ENCODE results near the gene KNDC1.

The KNDC1 gene

GRCh38 chr10:133178357-133179127 lies 18.5 kb downstream of the KNDC1 start:
- no peak for DNase-seq

- DNase-seq = no peak
Observed at GRCh38 chr10:133179128-133179520, 19.1 kb downstream of the KNDC1 start.

GRCh38 chr10:133179651-133180050 lies 19.6 kb downstream of the KNDC1 start:
- no peak for DNase-seq

- no peak for DNase-seq
Observed at GRCh38 chr10:133180192-133180964, 20.4 kb downstream of the KNDC1 start.

DNA sequence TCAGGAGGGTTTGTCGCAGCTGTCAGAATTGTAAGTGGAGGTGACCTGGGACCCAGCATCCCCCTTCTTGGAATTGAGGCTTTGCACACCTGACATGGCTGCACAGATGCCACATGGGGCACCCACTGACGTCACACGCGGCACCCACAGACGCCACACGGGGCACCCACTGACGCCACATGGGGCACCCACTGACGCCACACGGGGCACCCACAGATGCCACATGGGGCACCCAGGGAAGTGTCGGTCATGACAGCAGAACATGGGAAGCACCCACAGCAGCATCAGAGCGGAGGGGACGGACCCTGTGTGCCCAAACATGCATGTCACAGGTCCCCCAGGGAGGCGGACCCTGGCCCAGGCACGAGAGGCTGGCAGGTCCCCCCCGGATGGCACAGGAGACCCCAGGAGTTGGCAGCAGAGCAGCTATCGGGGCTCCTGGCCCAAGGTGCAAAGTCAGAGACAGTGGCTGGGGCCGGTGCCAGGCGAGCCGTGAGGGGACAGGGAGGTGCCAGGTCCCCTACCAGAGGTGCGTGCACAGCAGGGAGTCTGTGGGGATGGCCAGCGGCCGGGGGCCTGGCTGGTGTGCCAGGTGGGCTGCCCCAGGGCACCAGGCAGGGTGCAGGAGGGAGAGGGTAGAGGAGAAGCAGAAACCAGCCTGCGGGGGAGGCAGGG lies 21.1 kb downstream of the KNDC1 start:
- DNase-seq = no peak

- DNase-seq = no peak
Observed at GRCh38 chr10:133182190-133182589, 22.2 kb downstream of the KNDC1 start.

DNA sequence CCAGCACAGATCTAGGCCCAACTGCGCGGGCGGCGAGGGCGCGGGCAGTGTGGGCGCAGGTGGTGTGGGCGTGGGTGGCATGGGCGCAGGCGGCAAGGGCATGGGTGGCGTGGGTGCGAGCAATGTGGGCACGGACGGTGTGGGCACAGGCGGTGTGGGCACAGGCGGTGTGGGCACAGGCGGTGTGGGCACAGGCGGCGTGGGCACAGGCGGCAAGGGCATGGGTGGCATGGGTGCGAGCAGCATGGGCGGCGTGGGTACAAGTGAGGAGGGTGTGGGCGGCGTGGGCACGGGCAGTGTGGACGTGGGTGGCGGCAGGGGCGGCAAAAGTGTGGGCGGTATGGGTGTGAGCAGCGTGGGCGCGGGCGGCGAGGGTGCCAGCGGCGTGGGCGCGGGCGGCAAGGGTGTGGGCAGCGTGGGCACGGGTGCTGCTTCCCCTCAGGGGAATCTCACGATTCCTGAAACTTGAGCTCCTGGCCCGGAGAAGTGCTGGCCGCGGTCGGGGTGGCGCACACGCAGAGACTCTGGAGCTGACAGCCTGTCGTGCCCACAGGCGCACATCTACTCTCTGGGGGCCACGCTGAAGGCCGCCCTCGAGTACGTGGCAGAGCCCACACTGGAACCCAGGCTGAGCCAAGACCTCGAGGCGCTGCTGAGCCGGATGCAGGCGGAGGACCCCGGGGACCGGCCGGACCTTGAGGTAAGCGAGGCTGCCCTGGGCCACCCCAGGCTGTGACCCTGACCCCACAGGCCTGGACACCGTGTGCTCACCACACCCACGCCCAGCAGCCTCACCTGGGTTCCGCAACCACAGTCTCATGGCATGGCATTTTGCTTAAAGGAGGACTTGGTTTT lies 23.0 kb downstream of the KNDC1 start:
- DNase-seq = no peak

DNA sequence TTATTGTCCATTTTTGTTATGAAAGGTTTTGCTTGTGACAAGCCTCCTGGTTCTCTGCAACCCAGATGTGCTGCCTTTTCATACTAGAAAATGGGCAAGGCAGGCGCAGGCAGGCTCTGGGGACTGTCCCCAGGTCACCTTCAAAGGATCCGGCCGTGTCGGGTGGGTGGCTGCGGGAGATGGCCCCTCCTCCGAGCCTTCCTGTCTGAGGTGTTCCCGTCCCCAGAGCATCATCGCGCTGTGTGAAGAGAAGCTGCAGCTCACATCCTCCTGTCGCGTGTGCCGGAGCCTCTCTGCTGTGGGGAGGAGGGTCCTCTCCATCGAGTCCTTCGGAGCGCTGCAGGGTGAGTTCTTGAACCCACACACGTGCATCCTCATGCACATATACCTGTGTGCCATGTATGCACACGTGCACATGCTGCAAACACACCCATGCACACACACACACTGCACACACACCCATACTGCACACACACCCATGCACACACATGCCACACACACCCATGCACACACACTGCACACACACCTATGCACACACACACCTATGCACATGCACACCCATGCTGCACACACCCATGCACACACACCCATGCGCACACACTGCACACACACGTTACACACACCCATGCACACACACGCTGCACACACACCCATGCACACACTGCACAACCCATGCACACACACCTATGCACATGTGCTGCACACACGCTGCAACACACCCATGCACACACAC lies 23.8 kb downstream of the KNDC1 start:
- no peak for DNase-seq

DNA sequence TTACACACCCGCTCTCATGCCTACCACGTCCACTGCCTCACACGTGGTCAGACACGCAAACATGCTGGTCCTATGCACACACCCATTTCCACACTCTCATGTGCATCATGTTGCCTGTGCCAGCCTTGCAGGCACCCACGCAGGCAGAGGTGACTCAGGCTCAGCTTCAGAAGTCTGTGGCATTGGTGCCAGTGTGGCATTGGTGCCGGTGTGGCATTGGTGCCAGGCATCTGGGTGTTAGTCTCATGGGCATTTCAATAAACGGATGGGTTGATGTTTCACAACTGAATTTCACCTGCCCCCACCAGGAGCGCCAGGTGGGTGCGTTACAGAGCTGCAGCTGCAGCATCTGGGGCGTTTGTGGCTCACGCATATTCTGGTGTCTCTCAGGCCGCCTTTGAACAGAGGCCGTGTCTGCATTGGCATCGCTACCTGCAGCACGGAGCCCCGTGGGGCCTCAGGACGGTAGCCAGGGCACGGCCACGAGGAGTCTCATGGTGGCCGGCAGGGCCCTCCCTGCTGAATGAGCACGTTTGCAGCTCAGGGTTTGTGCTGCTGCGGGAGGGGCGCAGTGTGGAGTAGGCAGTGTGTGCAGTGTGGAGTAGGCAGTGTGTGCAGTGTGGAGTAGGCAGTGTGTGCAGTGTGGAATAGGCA lies 24.7 kb downstream of the KNDC1 start:
- no peak for DNase-seq

- DNase-seq = no peak
Observed at GRCh38 chr10:133185421-133185820, 25.4 kb downstream of the KNDC1 start.

GRCh38 chr10:133185916-133186315 lies 25.9 kb downstream of the KNDC1 start:
- no peak for DNase-seq

GRCh38 chr10:133186416-133187090 lies 26.5 kb downstream of the KNDC1 start:
- DNase-seq = no peak

DNA sequence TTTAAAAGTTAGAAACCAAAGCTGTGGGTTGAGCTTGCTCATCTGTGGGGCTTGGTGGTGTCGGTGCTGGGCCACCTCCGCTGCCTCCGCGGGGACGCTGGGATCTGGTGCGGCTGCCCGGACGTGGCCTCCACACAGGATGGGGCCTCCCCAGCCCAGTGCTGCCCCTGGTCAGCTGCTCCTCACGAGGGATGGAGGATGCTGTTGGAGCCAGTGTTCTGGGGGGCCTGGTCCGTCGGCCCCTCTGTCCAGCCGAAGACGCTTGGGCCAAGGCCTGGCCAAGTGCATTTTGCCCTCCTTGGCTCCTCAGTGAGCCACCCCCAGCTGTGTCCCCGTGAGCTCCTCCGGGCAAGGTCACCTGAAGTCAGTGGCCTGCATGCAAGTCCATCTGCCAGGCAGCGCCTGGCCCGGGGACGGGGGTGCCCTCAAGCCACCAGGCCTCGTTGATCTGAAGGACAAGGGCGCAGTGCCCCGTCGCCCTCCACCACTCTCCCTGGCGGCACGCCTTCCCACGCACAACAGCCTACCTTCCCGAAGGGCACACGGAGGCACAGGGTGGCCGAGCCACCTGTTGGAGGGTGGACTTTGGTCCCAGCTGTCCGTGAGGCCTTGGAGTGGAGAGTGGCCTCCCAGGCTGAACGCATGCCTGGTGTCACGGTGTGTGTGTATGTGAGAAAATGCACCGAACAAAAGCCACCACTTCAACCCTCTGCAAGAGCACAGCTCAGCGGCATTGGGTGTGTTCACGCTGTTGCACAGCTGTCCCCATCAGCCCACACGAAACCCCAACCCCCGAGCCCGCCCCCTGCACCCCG lies 27.3 kb downstream of the KNDC1 start:
- DNase-seq = no peak

DNA sequence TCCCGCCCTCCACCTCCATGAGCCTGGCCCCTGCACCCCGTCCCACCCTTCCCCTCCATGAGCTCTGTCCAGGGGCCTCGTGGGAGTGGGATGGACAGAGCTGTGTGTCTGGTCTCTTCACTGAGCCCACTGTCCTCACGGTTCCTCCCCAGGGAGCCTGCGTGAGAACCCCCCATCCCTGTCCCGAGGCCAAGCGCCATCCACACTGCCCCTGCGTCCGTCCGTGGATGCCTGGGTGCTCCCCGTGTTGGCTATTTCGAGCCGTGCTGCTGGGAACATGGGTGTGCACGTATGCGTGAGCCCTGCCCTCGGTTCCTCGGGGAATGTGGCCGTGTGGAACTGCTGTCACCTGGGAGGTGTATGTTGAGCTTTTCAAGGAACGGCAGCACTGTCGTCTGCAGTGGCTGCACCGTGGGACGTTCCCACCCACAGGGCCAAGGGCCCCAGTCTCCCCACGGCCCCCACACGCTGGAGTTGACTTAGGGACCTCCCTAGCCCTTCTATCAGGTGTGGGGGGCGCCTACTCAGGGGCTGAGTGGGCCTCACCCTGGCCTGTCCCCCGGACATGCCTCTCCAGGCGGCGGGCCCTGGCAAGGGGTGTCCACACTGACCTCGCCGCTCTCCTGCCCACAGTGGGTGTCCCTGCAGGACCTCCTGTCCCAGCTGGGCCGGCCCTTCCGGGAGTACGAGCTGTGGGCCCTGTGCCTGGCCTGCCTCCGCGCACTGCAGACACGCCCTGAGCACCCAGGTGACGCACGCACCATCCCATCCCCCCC lies 28.1 kb downstream of the KNDC1 start:
- DNase-seq = no peak

- DNase-seq = no peak
Observed at GRCh38 chr10:133189256-133189655, 29.2 kb downstream of the KNDC1 start.

DNA sequence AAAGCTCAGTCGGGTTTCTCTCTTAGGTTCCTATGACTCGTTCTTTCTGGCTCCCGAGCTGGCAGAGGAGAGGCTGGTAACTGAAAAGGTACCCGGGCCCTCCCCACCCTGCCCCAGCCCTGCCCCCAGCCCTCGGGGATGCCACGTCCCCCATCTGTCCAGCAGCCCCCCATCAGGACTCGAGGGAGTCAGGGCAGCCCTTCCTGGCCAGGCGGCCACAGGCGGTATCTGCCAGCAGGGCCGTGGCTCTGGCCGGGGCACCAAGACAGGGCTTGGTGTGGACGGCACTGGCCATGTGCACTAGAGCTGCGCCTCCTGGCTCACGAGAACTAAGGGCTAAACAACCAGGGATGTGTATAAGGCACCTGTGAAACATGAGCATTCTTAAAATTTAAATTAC lies 29.7 kb downstream of the KNDC1 start:
- DNase-seq = no peak

DNA sequence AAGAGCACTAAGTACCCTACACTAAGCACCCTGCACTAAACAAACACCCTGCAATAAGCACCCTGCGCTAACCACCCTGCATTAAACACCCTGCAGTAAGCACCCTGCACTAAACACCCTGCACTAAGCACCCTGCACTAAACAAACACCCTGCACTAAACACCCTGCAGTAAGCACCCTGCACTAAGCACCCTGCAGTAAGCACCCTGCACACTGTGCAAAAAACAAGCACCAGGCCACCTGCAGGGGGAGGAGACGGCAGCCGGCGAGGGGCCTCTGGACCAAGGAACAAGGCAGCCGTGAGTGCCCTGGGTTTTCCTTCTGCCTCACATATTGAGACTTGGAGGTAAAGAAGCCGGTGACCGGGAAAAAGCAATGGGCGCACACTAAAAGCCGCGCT lies 30.2 kb downstream of the KNDC1 start:
- DNase-seq = no peak

GRCh38 chr10:133191651-133192050 lies 31.6 kb downstream of the KNDC1 start:
- no peak for DNase-seq

DNA sequence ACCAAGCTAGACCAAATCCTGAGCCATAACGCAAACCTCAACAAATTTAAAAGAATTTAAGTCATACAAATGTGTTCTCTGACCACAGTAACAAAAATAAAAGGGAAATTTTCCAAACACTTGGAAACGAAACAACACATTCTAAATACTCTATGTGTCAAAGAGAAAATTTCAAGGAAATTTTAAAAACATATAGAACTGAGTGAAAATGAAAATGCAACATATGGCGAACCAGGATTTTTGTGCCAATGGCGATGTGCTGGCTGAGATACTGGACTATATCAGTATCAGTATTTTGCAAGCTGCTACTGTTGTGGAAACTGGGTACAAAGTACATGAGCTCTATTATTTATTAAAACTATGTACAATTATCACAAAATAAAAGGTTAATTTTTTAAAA lies 34.1 kb downstream of the KNDC1 start:
- no peak for DNase-seq
